GM10266 (cell line): ENCODE measurements around the gene TBX6.
A peak's percentile ranks its signal among the peaks of the same experiment; 100 is the strongest.

Experiments
- DNase-seq: peaks from one replicate; pipeline ENCODE4 v3.0.0; 2012; ENCODE audit errors: extremely low spot score
- CTCF ChIP-seq: IDR thresholded peaks from 2 replicates; pipeline ENCODE4 v1.5.1; 2012; ENCODE audit warnings: mild to moderate bottlenecking, low read depth; ENCODE audit not compliant: control insufficient read depth, insufficient read depth; ENCODE audit errors: missing control alignments

The TBX6 gene

GRCh38 chr16:30112197-30113030 lies 20.7 kb upstream of the TBX6 start:
- peak; percentile 68 for TF ChIP-seq CTCF
- DNase-seq: peak; percentile 67

GRCh38 chr16:30110661-30111060 lies 18.9 kb upstream of the TBX6 start:
- TF ChIP-seq CTCF: no peak
- no peak for DNase-seq

GRCh38 chr16:30108059-30108850 lies 16.5 kb upstream of the TBX6 start:
- DNase-seq: no peak
- no peak for TF ChIP-seq CTCF

GRCh38 chr16:30104492-30104891 lies 12.8 kb upstream of the TBX6 start:
- no peak for TF ChIP-seq CTCF
- no peak for DNase-seq

- no peak for TF ChIP-seq CTCF
- no peak for DNase-seq
Observed at GRCh38 chr16:30104090-30104489, 12.4 kb upstream of the TBX6 start.

- no peak for DNase-seq
- TF ChIP-seq CTCF: no peak
Observed at GRCh38 chr16:30096862-30097563, 5.3 kb upstream of the TBX6 start.
